ENCODE data around the gene DOC2A.
"Not testable (repeated sequence)": the region's sequence is repeated elsewhere in the genome, so short reads cannot be mapped to it uniquely, and the experiment has no call there.

DOC2A gene

DNA sequence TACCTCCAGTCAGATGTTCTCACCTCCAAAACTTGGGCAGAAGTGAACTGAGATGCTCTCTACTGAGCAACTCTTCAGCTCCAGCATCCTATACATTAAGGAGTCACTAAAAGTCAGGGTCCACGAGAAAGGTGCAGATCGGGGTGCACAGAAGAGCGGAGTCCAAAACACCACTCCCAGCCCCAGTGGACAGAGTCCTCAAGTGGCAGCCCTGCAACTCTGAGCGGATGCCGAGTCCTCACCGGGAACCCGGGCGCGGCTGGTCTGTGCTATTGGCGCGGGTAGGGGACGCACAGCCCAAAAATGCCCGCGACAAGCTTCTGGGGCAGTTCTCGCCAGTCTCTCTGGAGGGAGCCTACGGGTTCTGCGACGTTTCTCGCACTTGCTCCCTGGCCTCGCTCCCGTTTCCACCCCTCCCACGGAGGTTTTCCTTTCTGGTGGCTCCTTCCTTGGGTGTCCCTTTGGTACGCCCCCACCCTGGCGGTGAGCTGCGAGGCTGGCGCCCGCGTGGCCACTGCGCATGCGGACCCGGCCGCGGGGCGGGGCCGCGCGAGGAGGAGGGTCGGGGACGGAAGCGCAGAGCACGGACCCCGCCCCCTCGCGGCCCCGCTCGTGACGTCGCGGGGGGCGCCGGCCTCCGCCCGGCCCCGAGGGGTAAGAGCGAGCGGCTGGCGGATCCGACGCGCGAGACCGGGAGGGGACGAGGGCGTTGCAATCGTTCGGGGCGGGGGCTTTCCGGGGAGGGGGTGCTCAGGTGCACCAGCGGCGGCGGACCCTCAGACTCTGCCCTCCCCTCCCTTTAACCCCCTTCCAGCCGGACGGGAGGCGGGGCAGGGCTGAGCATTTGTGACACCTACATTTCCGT is 49.1 kb downstream of the DOC2A start, which contains the start of gene TMEM219:
TSS of gene TMEM219 (plus strand) at position 601 of the 865 bp plus-strand sequence. CDS start 1,065 bp downstream, outside the sequence.
- Histone ChIP-seq H3K36me3 (no peaks in the 10 kb centered on the region), H3K9me3 (no peaks in the 10 kb centered on the region), H3K27ac (peak within 1 kb of the TSS; percentile 83), H3K4me1 (ENCODE audit: control insufficient read depth in 1 of 2, insufficient read depth in 1 of 2, low read depth in 1 of 2, low read length in 1 of 2) (peaks cover 8 to 16% of the 10 kb centered on the region in 2 experiments), H3K4me3 (ENCODE audit: low read depth in 1 of 2, low read length in 1 of 2) (peak within 1 kb of the TSS; percentile 78), H3K27me3 (no peaks in the 10 kb centered on the region)
- TF ChIP-seq, protein P1, sequence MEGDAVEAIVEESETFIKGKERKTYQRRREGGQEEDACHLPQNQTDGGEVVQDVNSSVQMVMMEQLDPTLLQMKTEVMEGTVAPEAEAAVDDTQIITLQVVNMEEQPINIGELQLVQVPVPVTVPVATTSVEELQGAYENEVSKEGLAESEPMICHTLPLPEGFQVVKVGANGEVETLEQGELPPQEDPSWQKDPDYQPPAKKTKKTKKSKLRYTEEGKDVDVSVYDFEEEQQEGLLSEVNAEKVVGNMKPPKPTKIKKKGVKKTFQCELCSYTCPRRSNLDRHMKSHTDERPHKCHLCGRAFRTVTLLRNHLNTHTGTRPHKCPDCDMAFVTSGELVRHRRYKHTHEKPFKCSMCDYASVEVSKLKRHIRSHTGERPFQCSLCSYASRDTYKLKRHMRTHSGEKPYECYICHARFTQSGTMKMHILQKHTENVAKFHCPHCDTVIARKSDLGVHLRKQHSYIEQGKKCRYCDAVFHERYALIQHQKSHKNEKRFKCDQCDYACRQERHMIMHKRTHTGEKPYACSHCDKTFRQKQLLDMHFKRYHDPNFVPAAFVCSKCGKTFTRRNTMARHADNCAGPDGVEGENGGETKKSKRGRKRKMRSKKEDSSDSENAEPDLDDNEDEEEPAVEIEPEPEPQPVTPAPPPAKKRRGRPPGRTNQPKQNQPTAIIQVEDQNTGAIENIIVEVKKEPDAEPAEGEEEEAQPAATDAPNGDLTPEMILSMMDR (IDR thresholded peaks at IDR 0.05), result peak; percentile 79

GRCh38 chr16:29961127-29961478 is 49.7 kb downstream of the DOC2A start:
- Histone ChIP-seq H3K4me3 (ENCODE audit: low read depth in 1 of 2, low read length in 1 of 2) (peak overlapping the region; percentile 78), H3K4me1 (ENCODE audit: control insufficient read depth in 1 of 2, insufficient read depth in 1 of 2, low read depth in 1 of 2, low read length in 1 of 2) (peaks cover 8 to 16% of the 10 kb centered on the region in 2 experiments), H3K27ac (no peak overlapping the region), H3K36me3 (no peaks in the 10 kb centered on the region), H3K27me3 (no peaks in the 10 kb centered on the region), H3K9me3 (no peaks in the 10 kb centered on the region)
- TF ChIP-seq, protein P1 (IDR thresholded peaks at IDR 0.05), result no peak

DNA sequence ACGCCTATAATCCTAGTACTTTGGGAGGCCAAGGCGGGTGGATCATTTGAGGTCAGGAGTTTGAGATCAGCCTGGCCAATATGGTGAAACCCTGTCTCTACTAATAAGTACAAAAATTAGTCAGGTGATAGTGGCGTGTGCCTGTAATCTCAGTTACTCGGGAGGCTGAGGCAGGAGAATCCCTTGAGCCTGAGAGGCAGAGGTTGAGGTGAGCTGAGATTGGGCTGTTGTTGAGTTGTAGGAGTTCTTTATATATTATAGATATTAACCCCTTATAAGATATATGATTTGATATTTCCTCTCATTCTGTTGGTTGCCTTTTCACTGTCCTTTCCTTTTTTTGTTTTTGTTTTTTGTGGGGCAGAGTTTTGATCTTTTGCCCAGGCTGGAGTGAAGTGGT is 51.0 kb downstream of the DOC2A start:
- not testable (repeated sequence) for H3K27ac ChIP-seq; H3K36me3 ChIP-seq; H3K4me3 ChIP-seq (ENCODE audit: low read depth in 1 of 2, low read length in 1 of 2); H3K27me3 ChIP-seq; H3K9me3 ChIP-seq
- peaks cover 8 to 16% of the 10 kb centered on the region in 2 experiments for H3K4me1 ChIP-seq (ENCODE audit: control insufficient read depth in 1 of 2, insufficient read depth in 1 of 2, low read depth in 1 of 2, low read length in 1 of 2)

DNA sequence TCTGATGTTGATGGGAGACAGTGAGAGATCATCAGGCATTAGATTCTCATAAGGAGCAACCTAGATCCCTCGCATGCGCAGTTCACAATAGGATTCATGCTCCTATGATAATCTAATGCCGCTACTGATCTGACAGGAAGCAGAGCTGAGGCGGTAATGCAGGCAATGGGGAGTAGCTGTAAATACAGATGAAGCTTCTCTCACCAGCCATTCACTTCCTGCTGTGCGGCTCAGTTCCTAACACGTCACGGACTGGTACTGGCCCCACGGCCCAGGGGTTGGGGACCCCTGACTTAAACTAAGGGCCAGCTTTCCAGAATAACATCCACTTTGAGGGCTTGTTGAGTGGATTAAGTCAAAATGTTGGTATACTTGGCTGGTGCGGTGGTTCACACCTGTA is 51.5 kb downstream of the DOC2A start:
- Histone ChIP-seq H3K27me3 (no peaks in the 10 kb centered on the region), H3K27ac (no peak overlapping the region), H3K4me3 (ENCODE audit: low read depth in 1 of 2, low read length in 1 of 2) (no peak overlapping the region), H3K36me3 (no peaks in the 10 kb centered on the region), H3K9me3 (no peaks in the 10 kb centered on the region), H3K4me1 (ENCODE audit: control insufficient read depth in 1 of 2, insufficient read depth in 1 of 2, low read depth in 1 of 2, low read length in 1 of 2) (peaks cover 8 to 16% of the 10 kb centered on the region in 2 experiments)
- TF ChIP-seq, protein P1 (IDR thresholded peaks at IDR 0.05), result no peak

DNA sequence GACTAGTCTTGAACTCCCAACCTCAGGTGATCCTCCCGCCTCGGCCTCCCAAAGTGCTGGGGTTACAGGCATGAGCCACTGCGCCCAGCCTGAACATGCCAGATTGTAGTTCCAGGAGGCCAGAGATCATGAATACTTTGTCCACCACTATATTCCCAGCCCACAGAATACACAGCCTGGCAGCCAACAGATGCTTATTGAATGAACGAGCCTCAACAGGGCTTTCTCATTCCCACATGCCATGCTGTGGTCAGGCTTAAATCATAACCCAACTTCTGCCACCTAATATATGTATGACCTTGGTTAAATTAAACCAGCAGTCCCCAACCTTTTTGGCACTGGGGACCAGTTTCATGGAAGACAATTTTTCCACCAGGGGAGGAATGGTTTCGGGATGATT is 52.1 kb downstream of the DOC2A start:
- H3K4me3 ChIP-seq (ENCODE audit: low read depth in 1 of 2, low read length in 1 of 2), result no peak overlapping the region
- no peak overlapping the region for H3K27ac ChIP-seq
- peaks cover 8 to 16% of the 10 kb centered on the region in 2 experiments for H3K4me1 ChIP-seq (ENCODE audit: control insufficient read depth in 1 of 2, insufficient read depth in 1 of 2, low read depth in 1 of 2, low read length in 1 of 2)
- no peaks in the 10 kb centered on the region for H3K9me3 ChIP-seq
- no peaks in the 10 kb centered on the region for H3K27me3 ChIP-seq
- no peaks in the 10 kb centered on the region for H3K36me3 ChIP-seq
- TF ChIP-seq, protein P1 (IDR thresholded peaks at IDR 0.05), result no peak

Measured in neutrophil (primary cell).